ENCODE measurements around the gene TTLL11. TPM values are rescaled to one million over a fixed set of nuclear protein-coding genes. Genes with fewer than 3 reads are reported as not detected.

TTLL11 gene
- total RNA-seq, 4 donors from 2014 or later, result 12.3 to 20.5 (median 15.3) TPM

GRCh38 chr9:121822093-121823085, 270.7 kb downstream of the TTLL11 start:
- DNase-seq, result no peak
- in situ Hi-C loops (cut with MboI; ENCODE audit: low sequenced_read_pairs in 4 of 4), result no loop called here

GRCh38 chr9:121821326-121821725, 271.8 kb downstream of the TTLL11 start:
- in situ Hi-C loops (cut with MboI; ENCODE audit: low sequenced_read_pairs in 4 of 4), result no loop called here

More at GRCh38 chr9:121822093-121823085, 270.7 kb downstream of the TTLL11 start:
- Histone ChIP-seq H3K9me3 (no peaks in the 10 kb centered on the region), H3K27ac (peak overlapping the region in 1 of 4 donors; percentile 42), H3K4me1 (peaks cover 14% of the 10 kb centered on the region in 2 donors), H3K36me3 (no peaks in the 10 kb centered on the region), H3K4me3 (no peak overlapping the region), H3K27me3 (no peaks in the 10 kb centered on the region)
- peak in 1 of 2 donors; percentile 53 for ATAC-seq
- no peak for TF ChIP-seq POLR2A (IDR thresholded peaks at IDR 0.05)
- TF ChIP-seq CTCF (IDR thresholded peaks at IDR 0.05 in 4 of 5, conservative IDR thresholded peaks at IDR 0.05 in 1 of 5), result no peak
- intact Hi-C loops (cut with DNase I; ENCODE audit: low total_unique reads), result no loop called here

GRCh38 chr9:121820286-121821005, 272.7 kb downstream of the TTLL11 start:
- Histone ChIP-seq H3K9me3 (no peaks in the 10 kb centered on the region), H3K4me1 (peaks cover 14% of the 10 kb centered on the region in 2 donors), H3K36me3 (no peaks in the 10 kb centered on the region), H3K27me3 (no peaks in the 10 kb centered on the region), H3K27ac (no peak overlapping the region), H3K4me3 (no peak overlapping the region)
- in situ Hi-C loops (cut with MboI; ENCODE audit: low sequenced_read_pairs in 4 of 4), result no loop called here
- no peak for TF ChIP-seq CTCF (IDR thresholded peaks at IDR 0.05 in 4 of 5, conservative IDR thresholded peaks at IDR 0.05 in 1 of 5)
- no peak for TF ChIP-seq POLR2A (IDR thresholded peaks at IDR 0.05)
- DNase-seq (no peak), ATAC-seq (no peak)
- intact Hi-C loops (cut with DNase I; ENCODE audit: low total_unique reads), result no loop called here

More at GRCh38 chr9:121821326-121821725, 271.8 kb downstream of the TTLL11 start:
- DNase-seq (no peak), ATAC-seq (no peak)
- TF ChIP-seq POLR2A (IDR thresholded peaks at IDR 0.05), result no peak
- no peak for TF ChIP-seq CTCF (IDR thresholded peaks at IDR 0.05 in 4 of 5, conservative IDR thresholded peaks at IDR 0.05 in 1 of 5)
- no peak overlapping the region for H3K27ac ChIP-seq
- H3K4me3 ChIP-seq, result no peak overlapping the region
- intact Hi-C loops (cut with DNase I; ENCODE audit: low total_unique reads), result no loop called here
- no peaks in the 10 kb centered on the region for H3K36me3 ChIP-seq
- H3K4me1 ChIP-seq, result peaks cover 14% of the 10 kb centered on the region in 2 donors
- H3K27me3 ChIP-seq, result no peaks in the 10 kb centered on the region
- no peaks in the 10 kb centered on the region for H3K9me3 ChIP-seq

- Histone ChIP-seq H3K36me3 (no peaks in the 10 kb centered on the region), H3K9me3 (no peaks in the 10 kb centered on the region), H3K27me3 (no peaks in the 10 kb centered on the region), H3K4me3 (no peak overlapping the region), H3K27ac (no peak overlapping the region), H3K4me1 (peaks cover 6 to 8% of the 10 kb centered on the region in 2 donors)
- in situ Hi-C loops (cut with MboI; ENCODE audit: low sequenced_read_pairs in 4 of 4) (no loop called here), intact Hi-C loops (cut with DNase I; ENCODE audit: low total_unique reads) (no loop called here)
- no peak for DNase-seq
- no peak for ATAC-seq
- TF ChIP-seq POLR2A (IDR thresholded peaks at IDR 0.05), result no peak
- TF ChIP-seq CTCF (IDR thresholded peaks at IDR 0.05 in 4 of 5, conservative IDR thresholded peaks at IDR 0.05 in 1 of 5), result no peak
These were observed 273.5 kb downstream of the TTLL11 start for GRCh38 chr9:121819428-121820231.
